Osteoblast (primary cell): Measurements from ENCODE around the gene WDR49. TPM values are rescaled to one million over a fixed set of nuclear protein-coding genes. Genes with fewer than 3 reads are reported as not detected.

ENCODE experiments used
- DNase-seq: peaks from one replicate; pipeline ENCODE4 v3.0.0; 2011; ENCODE audit warnings: low spot score, mixed read lengths; ENCODE audit not compliant: insufficient read length; ENCODE audit errors: missing footprints
- H2AFZ ChIP-seq: 2 replicates; pipeline ENCODE4 v1.6.0; 2011; ENCODE audit warnings: mild to moderate bottlenecking, low read length
- H3K27ac ChIP-seq: 2 replicates; pipeline ENCODE4 v1.5.1; 2011; ENCODE audit warnings: mild to moderate bottlenecking, low read depth, low read length, moderate library complexity
- H3K27me3 ChIP-seq: 2 replicates; pipeline ENCODE4 v1.6.0; 2012; ENCODE audit warnings: mild to moderate bottlenecking, control low read depth, inconsistent platforms, low read length, moderate library complexity; ENCODE audit not compliant: insufficient read depth
- H3K36me3 ChIP-seq: 2 replicates; pipeline ENCODE4 v1.5.1; 2011; ENCODE audit warnings: mild to moderate bottlenecking, low read length, control low read depth, moderate library complexity; ENCODE audit not compliant: insufficient read depth
- H3K4me1 ChIP-seq: 2 replicates; pipeline ENCODE4 v1.5.1; 2011; ENCODE audit warnings: mild to moderate bottlenecking, low read length, control low read depth, moderate library complexity; ENCODE audit not compliant: insufficient read depth
- H3K4me2 ChIP-seq: 2 replicates; pipeline ENCODE4 v1.6.0; 2011; ENCODE audit warnings: mild to moderate bottlenecking, low read length; ENCODE audit not compliant: insufficient read depth
- H3K4me3 ChIP-seq: fragments of 200-600 bp; sonication (generic); 3 replicates; pipeline ENCODE4 v1.5.1; 2012; ENCODE audit warnings: mild to moderate bottlenecking, low read length, inconsistent platforms; ENCODE audit not compliant: insufficient read depth
- H3K79me2 ChIP-seq: 2 replicates; pipeline ENCODE4 v1.6.0; 2012; ENCODE audit warnings: mild to moderate bottlenecking, low read length, control low read depth, inconsistent platforms; ENCODE audit not compliant: insufficient read depth
- H3K9me3 ChIP-seq: 2 replicates; pipeline ENCODE4 v1.5.1; 2011; ENCODE audit warnings: low read depth, low read length, control low read depth
- H4K20me1 ChIP-seq: 2 replicates; pipeline ENCODE4 v1.6.0; 2012; ENCODE audit warnings: mild to moderate bottlenecking, low read length, control low read depth; ENCODE audit not compliant: insufficient read depth
- total RNA-seq: library from RNA; depleted of rRNA; stranded (reverse); fragments of >200 nt; gene quantifications from 2 replicates; pipeline ENCODE4 v1.2.3, GENCODE V29; 2012
- TF ChIP-seq, protein P1 (sequence below): IDR thresholded peaks from 2 replicates; pipeline ENCODE4 v1.5.1; 2011; ENCODE audit warnings: mild to moderate bottlenecking, low read depth, low read length, moderate library complexity; ENCODE audit errors: extremely low read depth

The WDR49 gene
- total RNA-seq, 1 donor: under 0.01 TPM

DNA sequence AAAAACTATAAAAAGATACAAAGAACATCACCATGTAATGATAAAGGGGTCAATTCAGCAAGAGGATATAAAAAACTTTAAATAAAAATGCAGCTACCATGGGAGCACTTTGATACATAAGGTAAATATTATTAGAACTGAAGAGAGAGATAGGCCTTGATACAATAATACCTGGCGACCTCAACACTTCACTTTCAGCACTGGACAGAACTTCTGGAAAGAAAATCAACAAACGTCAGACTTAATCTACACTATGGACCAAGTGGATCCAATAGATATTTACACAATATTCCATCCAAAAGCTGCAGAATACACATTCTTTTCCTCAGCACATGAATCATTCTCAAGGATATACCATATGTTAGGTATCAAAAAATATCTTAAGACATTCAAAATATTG lies 42.0 kb downstream of the WDR49 start:
- Histone ChIP-seq H3K27me3 (no peaks in the 10 kb centered on the region), H3K4me2 (no peak overlapping the region), H3K79me2 (no peaks in the 10 kb centered on the region), H3K27ac (no peak overlapping the region), H3K4me1 (no peaks in the 10 kb centered on the region), H3K9me3 (no peaks in the 10 kb centered on the region), H3K4me3 (no peak overlapping the region), H3K36me3 (no peaks in the 10 kb centered on the region), H4K20me1 (no peaks in the 10 kb centered on the region), H2AFZ (no peak overlapping the region)
- TF ChIP-seq, protein P1, sequence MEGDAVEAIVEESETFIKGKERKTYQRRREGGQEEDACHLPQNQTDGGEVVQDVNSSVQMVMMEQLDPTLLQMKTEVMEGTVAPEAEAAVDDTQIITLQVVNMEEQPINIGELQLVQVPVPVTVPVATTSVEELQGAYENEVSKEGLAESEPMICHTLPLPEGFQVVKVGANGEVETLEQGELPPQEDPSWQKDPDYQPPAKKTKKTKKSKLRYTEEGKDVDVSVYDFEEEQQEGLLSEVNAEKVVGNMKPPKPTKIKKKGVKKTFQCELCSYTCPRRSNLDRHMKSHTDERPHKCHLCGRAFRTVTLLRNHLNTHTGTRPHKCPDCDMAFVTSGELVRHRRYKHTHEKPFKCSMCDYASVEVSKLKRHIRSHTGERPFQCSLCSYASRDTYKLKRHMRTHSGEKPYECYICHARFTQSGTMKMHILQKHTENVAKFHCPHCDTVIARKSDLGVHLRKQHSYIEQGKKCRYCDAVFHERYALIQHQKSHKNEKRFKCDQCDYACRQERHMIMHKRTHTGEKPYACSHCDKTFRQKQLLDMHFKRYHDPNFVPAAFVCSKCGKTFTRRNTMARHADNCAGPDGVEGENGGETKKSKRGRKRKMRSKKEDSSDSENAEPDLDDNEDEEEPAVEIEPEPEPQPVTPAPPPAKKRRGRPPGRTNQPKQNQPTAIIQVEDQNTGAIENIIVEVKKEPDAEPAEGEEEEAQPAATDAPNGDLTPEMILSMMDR: no peak
- DNase-seq: no peak

DNA sequence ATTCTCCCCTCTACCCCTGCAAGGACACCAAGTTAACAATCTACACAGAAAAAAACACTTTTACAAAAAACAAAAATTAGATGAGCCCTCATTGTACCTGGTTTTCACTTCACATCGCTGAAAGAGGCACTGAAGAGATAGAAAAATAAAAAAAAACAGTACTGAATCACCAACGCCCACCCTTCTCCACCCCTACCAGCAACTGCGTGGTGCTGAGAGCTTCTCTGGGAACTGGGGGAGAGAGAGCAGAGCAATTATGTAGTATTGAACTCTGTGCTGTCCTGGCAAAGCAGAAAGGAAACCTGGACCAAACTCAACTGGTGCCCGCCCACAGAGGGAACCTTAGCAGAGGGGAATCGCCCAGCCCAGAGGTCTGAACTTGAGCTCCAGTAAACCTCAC lies 44.6 kb downstream of the WDR49 start:
- no peak overlapping the region for H2AFZ ChIP-seq
- H3K79me2 ChIP-seq: no peaks in the 10 kb centered on the region
- H3K4me2 ChIP-seq: no peak overlapping the region
- TF ChIP-seq, protein P1: no peak
- H3K27ac ChIP-seq: no peak overlapping the region
- H3K36me3 ChIP-seq: no peaks in the 10 kb centered on the region
- H3K4me1 ChIP-seq: no peaks in the 10 kb centered on the region
- H3K4me3 ChIP-seq: no peak overlapping the region
- H4K20me1 ChIP-seq: no peaks in the 10 kb centered on the region
- no peak for DNase-seq
- H3K9me3 ChIP-seq: no peaks in the 10 kb centered on the region
- H3K27me3 ChIP-seq: no peaks in the 10 kb centered on the region

DNA sequence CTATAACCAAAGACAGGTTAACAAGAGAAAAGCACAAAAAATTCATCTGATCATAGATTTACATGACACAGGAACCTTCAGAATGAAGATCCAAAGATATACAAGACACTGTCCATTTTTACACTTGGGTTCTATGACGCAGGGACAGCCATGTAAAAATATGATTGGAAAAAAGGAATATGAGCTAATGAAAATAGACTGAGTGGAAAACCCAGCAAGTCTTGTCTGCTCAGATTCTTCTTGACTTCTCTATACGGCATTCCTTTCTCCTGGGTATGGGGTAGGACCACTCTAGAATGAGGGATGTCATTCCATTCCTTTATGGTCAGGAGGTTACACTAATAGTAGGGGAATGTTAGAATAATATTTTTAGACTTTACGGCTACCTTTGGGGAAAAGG lies 46.9 kb downstream of the WDR49 start:
- Histone ChIP-seq H3K27ac (no peak overlapping the region), H3K9me3 (no peaks in the 10 kb centered on the region), H3K4me1 (no peaks in the 10 kb centered on the region), H3K4me3 (no peak overlapping the region), H2AFZ (no peak overlapping the region), H4K20me1 (no peaks in the 10 kb centered on the region), H3K79me2 (no peaks in the 10 kb centered on the region), H3K36me3 (no peaks in the 10 kb centered on the region), H3K27me3 (no peaks in the 10 kb centered on the region), H3K4me2 (no peak overlapping the region)
- TF ChIP-seq, protein P1: no peak
- no peak for DNase-seq

DNA sequence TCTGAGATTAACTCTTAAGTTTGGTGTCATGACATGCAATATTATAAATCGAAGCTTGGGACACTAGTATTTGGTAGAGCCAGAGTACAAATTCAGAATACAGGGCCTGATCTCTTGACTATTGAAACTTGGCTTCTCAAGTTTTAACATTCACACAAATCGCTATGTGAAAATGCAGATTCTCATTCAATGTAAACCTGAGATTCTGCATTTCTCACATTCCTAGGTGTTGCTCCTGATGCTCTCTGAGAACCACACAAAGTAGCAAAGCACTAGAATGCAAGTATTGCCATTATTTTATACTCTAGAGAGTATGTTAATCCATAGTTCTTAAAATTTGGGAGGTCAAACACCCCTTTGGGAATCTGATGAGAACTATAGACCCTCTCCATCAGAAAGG lies 47.9 kb downstream of the WDR49 start:
- TF ChIP-seq, protein P1: no peak
- H2AFZ ChIP-seq: no peak overlapping the region
- H4K20me1 ChIP-seq: no peaks in the 10 kb centered on the region
- no peak for DNase-seq
- no peak overlapping the region for H3K4me2 ChIP-seq
- H3K36me3 ChIP-seq: no peaks in the 10 kb centered on the region
- H3K4me1 ChIP-seq: no peaks in the 10 kb centered on the region
- no peaks in the 10 kb centered on the region for H3K27me3 ChIP-seq
- no peak overlapping the region for H3K4me3 ChIP-seq
- H3K79me2 ChIP-seq: no peaks in the 10 kb centered on the region
- no peaks in the 10 kb centered on the region for H3K9me3 ChIP-seq
- H3K27ac ChIP-seq: no peak overlapping the region
